Activated CD8-positive, alpha-beta memory T cell treated with anti-CD3 and anti-CD28 coated beads, Interleukin-2, amount 50 U/mL, for 1 hour (primary cell): ENCODE measurements around the gene MFSD6.
"Not testable (repeated sequence)": the region's sequence is repeated elsewhere in the genome, so short reads cannot be mapped to it uniquely, and the experiment has no call there.

Experiments used
- DNase-seq: peaks from one replicate; pipeline ENCODE4 v3.0.0-alpha.2; 2020; ENCODE audit errors: extremely low read depth

The MFSD6 gene

GRCh38 chr2:190501231-190501630, 93.1 kb downstream of the MFSD6 start:
- no peak for DNase-seq

GRCh38 chr2:190501702-190502407, 93.7 kb downstream of the MFSD6 start:
- DNase-seq = no peak

- no peak for DNase-seq
Measured at GRCh38 chr2:190503088-190503487, 94.9 kb downstream of the MFSD6 start.

- no peak for DNase-seq
Measured at GRCh38 chr2:190504912-190505311, 96.8 kb downstream of the MFSD6 start.

- no peak for DNase-seq
Measured at GRCh38 chr2:190505696-190506095, 97.5 kb downstream of the MFSD6 start.

GRCh38 chr2:190506666-190507065, 98.5 kb downstream of the MFSD6 start:
- no peak for DNase-seq

- no peak for DNase-seq
Measured at GRCh38 chr2:190507135-190507534, 99.0 kb downstream of the MFSD6 start.

- DNase-seq = not testable (repeated sequence)
Measured at GRCh38 chr2:190509895-190510294, 101.7 kb downstream of the MFSD6 start.

GRCh38 chr2:190511104-190511503, 102.9 kb downstream of the MFSD6 start:
- DNase-seq = no peak

- no peak for DNase-seq
Measured at GRCh38 chr2:190512539-190513095, 104.5 kb downstream of the MFSD6 start.

GRCh38 chr2:190513877-190514276, 105.7 kb downstream of the MFSD6 start:
- DNase-seq = no peak

GRCh38 chr2:190514676-190515075, 106.5 kb downstream of the MFSD6 start:
- DNase-seq = no peak

GRCh38 chr2:190515687-190516086, 107.5 kb downstream of the MFSD6 start:
- DNase-seq = no peak

GRCh38 chr2:190517468-190517867, 109.3 kb downstream of the MFSD6 start:
- DNase-seq = no peak

- DNase-seq = no peak
Measured at GRCh38 chr2:190519975-190520767, 112.0 kb downstream of the MFSD6 start.

- no peak for DNase-seq
Measured at GRCh38 chr2:190524928-190525327, 116.8 kb downstream of the MFSD6 start.

- no peak for DNase-seq
Measured at GRCh38 chr2:190526105-190526750, 118.1 kb downstream of the MFSD6 start.

GRCh38 chr2:190527214-190527613, 119.1 kb downstream of the MFSD6 start:
- DNase-seq = no peak

- DNase-seq = no peak
Measured at GRCh38 chr2:190527918-190528317, 119.8 kb downstream of the MFSD6 start.

- no peak for DNase-seq
Measured at GRCh38 chr2:190528521-190529001, 120.4 kb downstream of the MFSD6 start.

GRCh38 chr2:190529486-190530247, 121.5 kb downstream of the MFSD6 start:
- DNase-seq = no peak
